GM12892 (cell line): ENCODE results near the gene CCKAR.
"Not testable (repeated sequence)": the region's sequence is repeated elsewhere in the genome, so short reads cannot be mapped to it uniquely, and the experiment has no call there.

Source experiments
- POLR2A ChIP-seq: IDR thresholded peaks from 2 replicates; pipeline ENCODE4 v1.6.1; 2011; ENCODE audit warnings: low read depth, low read length, control low read depth
- POLR2AphosphoS5 ChIP-seq: IDR thresholded peaks from 2 replicates; pipeline ENCODE4 v1.6.1; 2011; ENCODE audit warnings: low read depth, low read length, control low read depth
- TAF1 ChIP-seq: IDR thresholded peaks from 2 replicates; pipeline ENCODE4 v1.6.1; 2011; ENCODE audit warnings: low read depth, mild to moderate bottlenecking, control low read depth, low read length, borderline replicate concordance

GRCh38 chr4:26500565-26500999 lies 10.3 kb upstream of the CCKAR start:
- not testable (repeated sequence) for TF ChIP-seq POLR2AphosphoS5, POLR2A, TAF1
